ENCODE results near the gene SCFD2. TPM values are rescaled to one million over a fixed set of nuclear protein-coding genes. Genes with fewer than 3 reads are reported as not detected.

Gene SCFD2
- total and polyA plus RNA-seq, 7 donors = 3.7 to 16.6 (median 10.7) TPM

DNA sequence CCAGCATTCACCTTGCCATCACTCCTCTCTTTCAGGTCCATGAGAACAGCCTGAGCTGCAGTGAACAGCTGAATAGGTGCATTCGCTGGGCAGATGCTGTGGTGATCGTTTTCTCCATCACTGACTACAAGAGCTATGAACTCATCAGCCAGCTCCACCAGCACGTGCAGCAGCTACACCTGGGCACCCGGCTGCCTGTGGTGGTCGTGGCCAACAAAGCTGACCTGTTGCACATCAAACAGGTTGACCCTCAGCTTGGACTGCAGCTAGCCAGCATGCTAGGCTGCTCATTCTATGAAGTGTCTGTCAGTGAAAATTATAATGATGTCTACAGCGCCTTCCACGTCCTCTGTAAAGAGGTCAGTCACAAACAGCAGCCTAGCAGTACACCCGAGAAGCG, 500.6 kb downstream of the SCFD2 start:
- Histone ChIP-seq H3K9me3 (no peaks in the 10 kb centered on the region), H3K4me3 (no peak overlapping the region), H3K4me1 (peaks cover 0 to 48% (median 43%) of the 10 kb centered on the region in 4 donors), H3K36me3 (no peaks in the 10 kb centered on the region), H3K27ac (no peak overlapping the region), H3K27me3 (peaks cover 0 to 11% (median 6%) of the 10 kb centered on the region in 3 donors)
- DNase-seq = no peak
- 93 to 94% methylated on average over 9 of the region's 9 CpGs for WGBS, 2 donors
- intact Hi-C loops (cut with DNase I) = loop anchor here (10.0 kb wide), 1 partner anchor 320 kb away; no protein-coding TSS in a partner anchor
- TF ChIP-seq POLR2A (IDR thresholded peaks at IDR 0.05) (no peak), EP300 (IDR thresholded peaks at IDR 0.05) (no peak), POLR2AphosphoS5 (IDR thresholded peaks at IDR 0.05) (no peak)
- TF ChIP-seq, protein P1, sequence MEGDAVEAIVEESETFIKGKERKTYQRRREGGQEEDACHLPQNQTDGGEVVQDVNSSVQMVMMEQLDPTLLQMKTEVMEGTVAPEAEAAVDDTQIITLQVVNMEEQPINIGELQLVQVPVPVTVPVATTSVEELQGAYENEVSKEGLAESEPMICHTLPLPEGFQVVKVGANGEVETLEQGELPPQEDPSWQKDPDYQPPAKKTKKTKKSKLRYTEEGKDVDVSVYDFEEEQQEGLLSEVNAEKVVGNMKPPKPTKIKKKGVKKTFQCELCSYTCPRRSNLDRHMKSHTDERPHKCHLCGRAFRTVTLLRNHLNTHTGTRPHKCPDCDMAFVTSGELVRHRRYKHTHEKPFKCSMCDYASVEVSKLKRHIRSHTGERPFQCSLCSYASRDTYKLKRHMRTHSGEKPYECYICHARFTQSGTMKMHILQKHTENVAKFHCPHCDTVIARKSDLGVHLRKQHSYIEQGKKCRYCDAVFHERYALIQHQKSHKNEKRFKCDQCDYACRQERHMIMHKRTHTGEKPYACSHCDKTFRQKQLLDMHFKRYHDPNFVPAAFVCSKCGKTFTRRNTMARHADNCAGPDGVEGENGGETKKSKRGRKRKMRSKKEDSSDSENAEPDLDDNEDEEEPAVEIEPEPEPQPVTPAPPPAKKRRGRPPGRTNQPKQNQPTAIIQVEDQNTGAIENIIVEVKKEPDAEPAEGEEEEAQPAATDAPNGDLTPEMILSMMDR (IDR thresholded peaks at IDR 0.05) = no peak

DNA sequence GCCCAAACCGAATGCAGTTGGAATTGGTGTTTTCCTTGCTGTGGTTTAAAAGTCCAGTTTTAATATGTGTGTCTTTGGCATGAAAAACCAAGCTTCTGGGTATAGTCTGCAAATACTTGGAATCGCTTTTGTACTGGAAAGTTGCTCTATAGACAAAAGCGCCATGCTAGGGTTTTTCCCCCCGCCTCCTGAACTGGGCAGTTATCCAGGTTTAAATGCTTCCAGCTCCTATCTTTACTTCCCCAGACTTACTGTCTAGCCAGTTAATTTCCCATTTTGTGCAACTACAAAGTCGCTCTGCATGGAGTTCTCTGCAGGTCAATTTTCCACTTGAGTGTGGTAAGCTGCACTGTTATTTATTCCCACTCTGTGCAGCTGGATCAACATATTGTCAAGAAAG, 501.1 kb downstream of the SCFD2 start:
- DNase-seq = no peak
- intact Hi-C loops (cut with DNase I) = loop anchor here (5.0 to 10.0 kb wide), 4 partner anchors 118 to 320 kb away; partner anchors contain the start of gene USP46
- TF ChIP-seq, protein P1 (IDR thresholded peaks at IDR 0.05) = no peak
- TF ChIP-seq POLR2AphosphoS5 (IDR thresholded peaks at IDR 0.05) (no peak), POLR2A (IDR thresholded peaks at IDR 0.05) (no peak), EP300 (IDR thresholded peaks at IDR 0.05) (no peak)
- Histone ChIP-seq H3K4me1 (peaks cover 0 to 43% (median 39%) of the 10 kb centered on the region in 4 donors), H3K9me3 (no peaks in the 10 kb centered on the region), H3K27ac (no peak overlapping the region), H3K27me3 (peaks cover 0 to 11% (median 6%) of the 10 kb centered on the region in 3 donors), H3K4me3 (no peak overlapping the region), H3K36me3 (no peaks in the 10 kb centered on the region)
- WGBS, 2 donors = 76 to 82% methylated on average over 5 of the region's 5 CpGs

DNA sequence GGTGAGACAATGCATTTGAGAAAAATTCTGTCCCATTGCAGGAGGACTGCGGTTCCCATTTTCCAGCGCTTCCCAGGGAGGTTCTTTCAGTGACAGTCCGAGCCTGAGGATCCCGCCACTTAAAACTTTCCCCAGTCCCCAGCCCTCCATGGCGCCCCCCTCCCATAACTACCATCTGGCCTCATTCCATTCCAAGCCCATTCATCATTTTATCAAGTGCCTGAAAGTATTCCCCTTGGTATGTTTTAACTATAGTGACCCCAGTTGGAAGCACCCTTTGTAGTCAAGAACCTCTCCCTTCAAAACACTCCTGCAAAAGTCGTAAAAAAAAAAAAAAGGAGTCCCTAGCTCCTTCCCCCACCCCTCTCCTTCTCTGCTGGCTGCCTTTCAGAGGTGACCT, 502.5 kb downstream of the SCFD2 start:
- DNase-seq = no peak
- H3K4me1 ChIP-seq = peaks cover 0 to 28% (median 25%) of the 10 kb centered on the region in 4 donors
- TF ChIP-seq, protein P1 (IDR thresholded peaks at IDR 0.05) = no peak
- no peak for TF ChIP-seq POLR2AphosphoS5 (IDR thresholded peaks at IDR 0.05)
- no peak for TF ChIP-seq EP300 (IDR thresholded peaks at IDR 0.05)
- peaks cover 0 to 11% (median 6%) of the 10 kb centered on the region in 3 donors for H3K27me3 ChIP-seq
- H3K9me3 ChIP-seq = no peaks in the 10 kb centered on the region
- no peak overlapping the region for H3K27ac ChIP-seq
- no peaks in the 10 kb centered on the region for H3K36me3 ChIP-seq
- peak overlapping the region in 1 of 4 donors; percentile 74 for H3K4me3 ChIP-seq
- intact Hi-C loops (cut with DNase I) = loop anchor here (5.0 to 10.0 kb wide), 4 partner anchors 119 to 319 kb away; partner anchors contain the start of gene USP46
- 85 to 88% methylated on average over 6 of the region's 6 CpGs for WGBS, 2 donors

DNA sequence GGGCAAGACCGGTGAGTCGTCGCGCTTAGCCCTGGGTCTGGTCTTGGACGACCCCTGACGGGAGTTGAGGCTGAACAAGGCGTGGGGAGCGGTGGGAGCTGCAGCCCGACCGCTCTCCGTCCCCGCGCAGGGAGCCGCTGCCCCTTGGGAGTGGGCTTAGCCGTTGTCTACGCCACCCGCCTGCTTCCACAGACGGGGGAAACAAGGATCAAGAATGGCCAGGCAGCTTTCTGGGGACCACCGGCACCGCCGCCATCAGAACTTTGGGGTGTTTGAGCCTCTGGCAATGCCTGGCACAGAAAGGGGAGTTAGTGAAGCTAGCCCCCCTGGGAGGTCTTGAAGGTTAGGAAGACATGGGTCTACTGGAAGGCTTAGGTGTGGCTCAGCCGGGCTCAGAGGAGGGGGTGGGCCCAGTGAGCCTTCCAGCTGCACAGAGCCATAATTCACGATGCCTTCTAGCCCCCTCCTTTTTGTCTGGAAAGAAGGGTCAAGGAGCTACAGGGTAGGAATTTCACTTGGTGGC, 503.2 kb downstream of the SCFD2 start:
- Histone ChIP-seq H3K36me3 (no peaks in the 10 kb centered on the region), H3K9me3 (no peaks in the 10 kb centered on the region), H3K4me1 (peaks cover 0 to 27% (median 22%) of the 10 kb centered on the region in 4 donors), H3K27me3 (peaks cover 0 to 11% (median 6%) of the 10 kb centered on the region in 3 donors), H3K27ac (peak overlapping the region in 2 of 4 donors; percentile 53 to 69), H3K4me3 (peak overlapping the region; percentile 44 to 75 (median 65))
- intact Hi-C loops (cut with DNase I) = loop anchor here (5.0 to 10.0 kb wide), 4 partner anchors 120 to 318 kb away; partner anchors contain the start of gene USP46
- no peak for DNase-seq
- TF ChIP-seq, protein P1 (IDR thresholded peaks at IDR 0.05) = no peak
- TF ChIP-seq POLR2AphosphoS5 (IDR thresholded peaks at IDR 0.05) (no peak), EP300 (IDR thresholded peaks at IDR 0.05) (no peak), POLR2A (IDR thresholded peaks at IDR 0.05) (no peak)
- 24 to 56% methylated on average over 23 of the region's 23 CpGs for WGBS, 2 donors

Data from sigmoid colon (tissue), 7 donors.